AG10803 (cell line): ENCODE results near the gene GPI.

ENCODE experiments used
- DNase-seq: peaks from one replicate; pipeline ENCODE4 v3.0.0; 2010; ENCODE audit warnings: low read depth
- H3K4me3 ChIP-seq: 2 replicates; pipeline ENCODE4 v1.5.1; 2011; ENCODE audit warnings: mild to moderate bottlenecking, low read length, control low read depth
- CTCF ChIP-seq: conservative IDR thresholded peaks from 2 replicates; pipeline ENCODE4 v1.5.1; 2011; ENCODE audit warnings: mild to moderate bottlenecking, low read length, control low read depth, inconsistent platforms

GPI gene

GRCh38 chr19:34343751-34344150, 21.2 kb upstream of the GPI start:
- DNase-seq, result no peak
- no peak for TF ChIP-seq CTCF
- H3K4me3 ChIP-seq, result no peak overlapping the region

DNA sequence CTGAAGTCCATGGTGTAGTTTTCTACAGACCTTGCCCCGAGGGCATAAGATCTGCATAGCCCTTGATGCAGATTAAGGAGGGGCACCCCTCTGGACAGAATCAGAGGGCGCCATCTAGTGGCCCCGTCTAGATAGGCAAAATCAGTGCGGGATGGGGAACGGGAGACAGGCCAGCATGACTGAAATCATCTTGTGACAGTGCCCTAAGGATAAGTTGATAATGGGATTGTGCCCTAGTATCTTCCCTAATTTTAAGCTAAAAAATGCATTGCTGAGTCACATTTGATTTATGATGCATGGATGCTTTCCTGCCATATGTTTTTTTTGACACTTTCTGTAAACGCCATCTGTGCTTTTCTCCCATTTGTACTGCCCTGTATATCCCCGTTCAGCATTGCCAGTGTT, 19.0 kb upstream of the GPI start:
- peak; percentile 91 for TF ChIP-seq CTCF
- H3K4me3 ChIP-seq, result no peak overlapping the region
- peak; percentile 58 for DNase-seq

DNA sequence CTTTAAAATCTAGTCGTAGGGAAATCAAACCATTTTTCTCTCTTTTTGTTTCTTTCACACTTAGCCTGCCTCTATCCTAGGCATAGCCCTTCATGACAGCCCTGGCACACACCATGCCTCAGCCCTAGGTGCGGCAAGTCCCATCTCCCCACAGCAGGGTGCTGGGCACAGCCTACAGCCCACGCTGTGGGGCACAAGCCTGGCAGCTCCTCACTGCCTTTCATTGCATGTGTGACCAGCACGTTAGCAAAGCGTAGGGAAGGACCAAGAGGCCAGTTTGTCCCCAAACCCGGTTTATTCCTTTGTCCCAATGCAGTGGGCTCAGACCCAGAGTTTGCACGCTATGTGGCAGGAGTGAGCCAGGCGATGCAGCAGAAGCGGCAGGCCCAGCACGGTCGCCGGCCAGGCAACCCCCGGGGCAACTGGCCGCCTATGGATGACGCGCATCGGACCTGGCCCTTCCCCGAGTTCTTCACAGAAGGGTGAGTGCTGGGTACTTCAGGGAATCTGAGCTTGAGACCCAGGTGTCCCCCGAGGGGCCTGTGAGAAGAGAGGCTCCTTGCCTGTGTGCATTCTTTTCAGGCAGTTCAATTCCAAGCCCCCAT, 17.3 kb upstream of the GPI start:
- no peak for TF ChIP-seq CTCF
- DNase-seq, result no peak
- no peak overlapping the region for H3K4me3 ChIP-seq

- TF ChIP-seq CTCF, result no peak
- DNase-seq, result no peak
- no peak overlapping the region for H3K4me3 ChIP-seq
These were observed 16.0 kb upstream of the GPI start for GRCh38 chr19:34348899-34349487.

DNA sequence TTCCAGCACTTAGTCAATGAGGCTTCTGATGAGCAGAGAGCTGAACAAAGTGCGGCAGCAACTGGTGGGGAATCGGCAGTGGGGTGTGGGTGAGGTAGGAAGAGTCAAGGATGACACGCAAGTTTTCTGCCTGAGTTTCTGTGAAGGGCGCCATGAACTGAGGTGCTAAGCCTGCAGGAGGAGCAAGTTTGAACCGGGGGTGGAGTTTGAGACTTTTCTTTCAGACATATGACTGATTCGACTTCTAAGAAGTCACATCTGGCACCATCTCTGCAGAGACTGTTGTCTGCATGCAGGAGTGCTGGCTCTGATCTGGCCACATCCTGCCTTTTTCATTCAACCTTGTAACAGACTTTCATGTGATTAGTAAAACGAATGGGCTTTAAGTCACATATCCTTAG, 14.8 kb upstream of the GPI start:
- no peak overlapping the region for H3K4me3 ChIP-seq
- no peak for TF ChIP-seq CTCF
- peak; percentile 39 for DNase-seq

- no peak for TF ChIP-seq CTCF
- no peak for DNase-seq
- no peak overlapping the region for H3K4me3 ChIP-seq
These were observed 13.6 kb upstream of the GPI start for GRCh38 chr19:34351382-34351826.

DNA sequence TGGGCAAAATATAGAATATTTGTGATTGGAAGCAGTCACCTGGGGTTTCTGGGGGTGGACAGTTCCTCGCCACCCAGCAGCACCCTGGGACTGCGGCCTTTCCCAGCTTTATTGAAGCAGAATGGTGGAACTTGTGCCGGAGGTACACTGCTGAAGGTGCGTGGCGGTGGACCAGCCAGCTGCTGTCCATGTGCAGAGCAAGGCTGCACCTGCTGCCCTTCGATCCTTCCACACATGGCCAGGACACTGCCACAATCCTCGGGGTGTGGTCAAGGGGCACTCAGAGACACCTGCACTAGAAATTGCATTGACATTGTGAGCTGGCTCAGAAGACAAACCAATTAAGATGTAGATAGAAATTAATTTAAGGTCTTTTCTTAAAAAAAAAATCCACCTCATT, 11.4 kb upstream of the GPI start:
- no peak for TF ChIP-seq CTCF
- DNase-seq, result no peak
- H3K4me3 ChIP-seq, result no peak overlapping the region
